PC-9 (cell line): ENCODE results near the gene KLHDC8A. TPM values are rescaled to one million over a fixed set of nuclear protein-coding genes. Genes with fewer than 3 reads are reported as not detected.

Experiments used
- BruUV-seq: library from RNA; stranded (reverse); fragments of 400-500 nt; replicated peaks from 2 replicates; lab custom pipeline; 2021; lab: Mats Ljungman, UMichigan
- CTCF ChIA-PET: fragments of 300-600 bp; sonication (Branson Sonifier 250); formaldehyde crosslinking; loops from one replicate; lab custom pipeline; 2022; ENCODE audit warnings: antibody characterized with exemption; lab: Charles Lee
- POLR2A ChIA-PET: fragments of 300-600 bp; sonication (Branson Sonifier 250); formaldehyde crosslinking; loops from one replicate; lab custom pipeline; 2022; ENCODE audit warnings: antibody characterized with exemption; ENCODE audit not compliant: unreplicated experiment; lab: Charles Lee
- DNase-seq, 2 experiments: peaks; one replicate each; pipeline versions ENCODE4 v3.0.0 to v3.0.0-alpha.2; 2015 to 2022; ENCODE audit warnings: mixed read lengths in 1 of 2
- H2AFZ ChIP-seq: fragments of 200-600 bp; sonication (generic); 2 replicates; pipeline ENCODE4 v1.8.1; 2017; ENCODE audit warnings: antibody characterized with exemption
- H3F3A ChIP-seq: fragments of 200-600 bp; sonication (generic); 2 replicates; pipeline ENCODE4 v1.8.1; 2017; ENCODE audit warnings: antibody characterized with exemption, mild to moderate bottlenecking, low read depth; ENCODE audit not compliant: insufficient read depth
- H3K27ac ChIP-seq: fragments of 200-600 bp; sonication (generic); 2 replicates; pipeline ENCODE4 v1.6.1; 2016; ENCODE audit warnings: mixed run types
- H3K27me3 ChIP-seq: fragments of 200-600 bp; sonication (generic); 2 replicates; pipeline ENCODE4 v1.6.1; 2016; ENCODE audit warnings: low read depth, mixed run types; ENCODE audit not compliant: insufficient read depth
- H3K36me3 ChIP-seq: fragments of 200-600 bp; sonication (generic); 2 replicates; pipeline ENCODE4 v1.6.1; 2016; ENCODE audit warnings: low read depth, mixed run types
- H3K4me1 ChIP-seq: fragments of 200-600 bp; sonication (generic); replicated peaks from 2 replicates; pipeline ENCODE4 v1.6.1; 2016; ENCODE audit warnings: mixed run types; ENCODE audit not compliant: insufficient read depth
- H3K4me2 ChIP-seq: fragments of 200-600 bp; sonication (generic); 2 replicates; pipeline ENCODE4 v1.6.1; 2017; ENCODE audit warnings: mixed run types
- H3K4me3 ChIP-seq: fragments of 200-600 bp; sonication (generic); 2 replicates; pipeline ENCODE4 v1.6.1; 2016; ENCODE audit warnings: mixed run types
- H3K79me2 ChIP-seq: fragments of 200-600 bp; sonication (generic); 2 replicates; pipeline ENCODE4 v1.6.1; 2017; ENCODE audit warnings: low read depth, mixed run types
- H3K9me2 ChIP-seq: fragments of 200-600 bp; sonication (generic); 2 replicates; pipeline ENCODE4 v1.8.1; 2017; ENCODE audit warnings: mild to moderate bottlenecking; ENCODE audit not compliant: insufficient read depth
- H3K9me3 ChIP-seq: fragments of 200-600 bp; sonication (generic); 2 replicates; pipeline ENCODE4 v1.8.1; 2016; ENCODE audit warnings: low read depth; ENCODE audit not compliant: insufficient read depth
- H4K20me1 ChIP-seq: fragments of 200-600 bp; sonication (generic); 2 replicates; pipeline ENCODE4 v1.8.1; 2017; ENCODE audit not compliant: insufficient read depth
- CTCF ChIP-seq: fragments of 200-600 bp; sonication (generic); conservative IDR thresholded peaks from 2 replicates; pipeline ENCODE4 v1.6.1; 2017; ENCODE audit warnings: mixed run types, antibody characterized with exemption, mild to moderate bottlenecking, moderate library complexity
- EZH2 ChIP-seq: fragments of 200-600 bp; sonication (generic); IDR thresholded peaks from 2 replicates; pipeline ENCODE4 v1.8.0; 2017; ENCODE audit warnings: antibody characterized with exemption, low read depth
- intact Hi-C: fragments of 100-400 bp; cut with micrococcal nuclease; formaldehyde crosslinking; loops from one replicate; pipeline ENCODE4 v1.10.0; 2022; ENCODE audit not compliant: unreplicated experiment
- total RNA-seq: library from RNA; stranded (reverse); gene quantifications from 2 replicates; pipeline ENCODE4 v1.2.3, GENCODE V29; 2021

Gene KLHDC8A
- total RNA-seq, 1 experiment from 2014 or later, result not detected

GRCh38 chr1:205321959-205322283 is 34.8 kb downstream of the KLHDC8A start:
- Histone ChIP-seq H3K27ac (no peak overlapping the region), H3K4me2 (peak overlapping the region; percentile 96), H3F3A (peaks cover 15% of the 10 kb centered on the region; the same call in 1 of the 2 replicates), H3K27me3 (0 out of 2 replicates have a peak, but pooled peaks cover 2% of the 10 kb centered on the region), H3K4me3 (peak overlapping the region; percentile 94), H3K4me1 (peaks cover 52% of the 10 kb centered on the region), H3K9me3 (no peaks in the 10 kb centered on the region), H3K79me2 (peaks cover 10% of the 10 kb centered on the region; the same call in 1 of the 2 replicates), H4K20me1 (no peaks in the 10 kb centered on the region), H2AFZ (peak overlapping the region; percentile 99; the same call in 1 of the 2 replicates), H3K9me2 (no peaks in the 10 kb centered on the region), H3K36me3 (no peaks in the 10 kb centered on the region)
- DNase-seq, result no peak
- intact Hi-C loops, result loop anchor here (1.0 kb wide), 1 partner anchor 49 kb away; no protein-coding TSS in a partner anchor
- no peak for TF ChIP-seq CTCF
- TF ChIP-seq EZH2, result no peak
- POLR2A ChIA-PET, result interaction anchor here (0.6 kb wide), 1 partner anchor 177 kb away, joined by 4 read pairs; no protein-coding TSS in a partner anchor
- no TSS peak for BruUV-seq
- CTCF ChIA-PET, result interaction anchor here (1.1 kb wide), 1 partner anchor 48 kb away, joined by 10 read pairs; no protein-coding TSS in a partner anchor

- TF ChIP-seq CTCF (peak; percentile 50; the same call in 1 of the 2 replicates), EZH2 (no peak)
- DNase-seq, result peak; percentile 71 to 91
- Histone ChIP-seq H3K79me2 (peaks cover 11% of the 10 kb centered on the region; the same call in 1 of the 2 replicates), H2AFZ (peak within 1 kb of the TSS; percentile 99), H3K9me2 (no peaks in the 10 kb centered on the region), H3K4me1 (peaks cover 56% of the 10 kb centered on the region), H3F3A (peaks cover 15% of the 10 kb centered on the region; the same call in 1 of the 2 replicates), H3K27ac (no peak within 1 kb of the TSS), H3K27me3 (0 out of 2 replicates have a peak, but pooled peaks cover 2% of the 10 kb centered on the region), H3K36me3 (no peaks in the 10 kb centered on the region), H4K20me1 (no peaks in the 10 kb centered on the region), H3K4me3 (peak within 1 kb of the TSS; percentile 94), H3K4me2 (peak within 1 kb of the TSS; percentile 96), H3K9me3 (no peaks in the 10 kb centered on the region)
- intact Hi-C loops, result loop anchor here (1.0 kb wide), 1 partner anchor 48 kb away; no protein-coding TSS in a partner anchor
- POLR2A ChIA-PET, result interaction anchor here (0.6 kb wide), 2 partner anchors 113 to 177 kb away, joined by 4 to 5 read pairs; no protein-coding TSS in a partner anchor
- CTCF ChIA-PET, result interaction anchor here (0.7 to 1.1 kb wide), 3 partner anchors 48 to 66 kb away, joined by 3 to 10 read pairs (median 5); no protein-coding TSS in a partner anchor
- TSS peak; percentile 77 for BruUV-seq
Measured at GRCh38 chr1:205321162-205321958, 35.4 kb downstream of the KLHDC8A start, which contains the start of gene NUAK2. NUAK2 (minus strand) TSS chr1:205321745; CDS start chr1:205321628, 117 bp downstream.
